ENCODE measurements around the gene DGKA. TPM values are rescaled to one million over a fixed set of nuclear protein-coding genes. Genes with fewer than 3 reads are reported as not detected.

The DGKA gene
- total and polyA plus RNA-seq, 2 experiments from 2014 or later: 16.1 to 24.6 TPM

DNA sequence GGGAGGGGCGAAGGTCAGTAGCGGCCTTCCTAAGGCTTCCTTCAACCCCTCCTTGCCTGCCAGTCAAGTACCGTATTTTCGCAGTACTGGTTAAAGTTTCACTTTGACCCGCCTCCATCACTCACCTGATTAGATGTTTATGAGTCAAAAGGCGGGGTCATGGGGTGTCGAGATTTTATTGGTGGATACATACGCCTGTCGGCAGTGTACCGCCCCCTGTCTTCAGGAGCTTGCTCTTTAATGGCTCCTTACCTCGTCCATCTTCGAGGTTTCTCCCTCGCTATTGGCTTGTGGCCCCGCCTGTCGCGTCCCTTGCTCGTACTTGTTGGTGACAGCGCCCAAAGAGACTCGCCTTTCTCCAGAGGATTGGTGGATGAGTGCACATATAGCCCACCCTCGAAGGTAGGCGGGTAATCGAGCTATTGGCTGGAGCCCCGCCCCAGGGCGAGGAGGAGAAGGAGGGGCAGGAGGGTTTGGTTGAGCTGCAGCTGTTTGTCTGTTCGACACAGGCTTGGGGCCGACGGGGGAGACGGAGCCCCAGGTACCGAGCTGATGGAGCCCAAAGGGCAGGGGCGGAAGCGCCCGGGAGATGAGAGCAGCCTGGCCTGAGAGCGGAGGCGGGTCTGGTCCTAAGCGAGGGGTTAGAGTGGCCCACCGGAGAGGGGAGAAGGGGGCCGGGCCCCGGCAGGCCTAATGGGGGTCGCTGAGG, 42.8 kb downstream of the DGKA start, which contains the start of gene RAB5B:
Gene RAB5B, plus strand, starts transcription at position 480 of the 709 bp plus-strand sequence. CDS start 12,883 bp downstream, outside the sequence.
- Mint-ChIP-seq H3K4me1 (peaks cover 8% of the 10 kb centered on the region), H3K27me3 (ENCODE audit: insufficient read depth, low read depth, poor library complexity) (peaks cover 1% of the 10 kb centered on the region), H3K4me3 (no peak within 1 kb of the TSS), H3K27ac (no peak within 1 kb of the TSS), H3K9me3 (no peaks in the 10 kb centered on the region), H3K36me3 (ENCODE audit: low read depth) (peaks cover 28% of the 10 kb centered on the region)
- Histone ChIP-seq H2AFZ (peak within 1 kb of the TSS; percentile 1), H4K20me1 (replicated peaks; ENCODE audit: insufficient read depth) (peaks cover 11% of the 10 kb centered on the region), H3K9me2 (ENCODE audit: insufficient read depth) (no peaks in the 10 kb centered on the region), H3K4me1 (ENCODE audit: insufficient read depth) (peaks cover 8% of the 10 kb centered on the region), H3K4me3 (peak within 1 kb of the TSS; percentile 62), H3F3A (replicated peaks; ENCODE audit: low read depth) (no peaks in the 10 kb centered on the region; the same call in 1 of the 2 replicates), H3K4me2 (peak within 1 kb of the TSS; percentile 79), H3K27ac (ENCODE audit: low read depth) (peak within 1 kb of the TSS; percentile 82), H3K36me3 (ENCODE audit: insufficient read depth) (0 out of 2 replicates have a peak, but pooled peaks cover 2% of the 10 kb centered on the region), H3K27me3 (ENCODE audit: insufficient read depth) (no peaks in the 10 kb centered on the region), H3K79me2 (replicated peaks; ENCODE audit: insufficient read depth) (peaks cover 43% of the 10 kb centered on the region)
- ATAC-seq (peak; percentile 94), DNase-seq (ENCODE audit: low spot score) (peak; percentile 100)
- TF ChIP-seq CREB1 (CRISPR knock-in tag; IDR thresholded peaks at IDR 0.05; ENCODE audit: low read depth): peak; percentile 95
- peak; percentile 30; the same call in 1 of the 2 replicates for TF ChIP-seq NANOG (IDR thresholded peaks at IDR 0.05; ENCODE audit: borderline replicate concordance)
- TF ChIP-seq, protein P1, sequence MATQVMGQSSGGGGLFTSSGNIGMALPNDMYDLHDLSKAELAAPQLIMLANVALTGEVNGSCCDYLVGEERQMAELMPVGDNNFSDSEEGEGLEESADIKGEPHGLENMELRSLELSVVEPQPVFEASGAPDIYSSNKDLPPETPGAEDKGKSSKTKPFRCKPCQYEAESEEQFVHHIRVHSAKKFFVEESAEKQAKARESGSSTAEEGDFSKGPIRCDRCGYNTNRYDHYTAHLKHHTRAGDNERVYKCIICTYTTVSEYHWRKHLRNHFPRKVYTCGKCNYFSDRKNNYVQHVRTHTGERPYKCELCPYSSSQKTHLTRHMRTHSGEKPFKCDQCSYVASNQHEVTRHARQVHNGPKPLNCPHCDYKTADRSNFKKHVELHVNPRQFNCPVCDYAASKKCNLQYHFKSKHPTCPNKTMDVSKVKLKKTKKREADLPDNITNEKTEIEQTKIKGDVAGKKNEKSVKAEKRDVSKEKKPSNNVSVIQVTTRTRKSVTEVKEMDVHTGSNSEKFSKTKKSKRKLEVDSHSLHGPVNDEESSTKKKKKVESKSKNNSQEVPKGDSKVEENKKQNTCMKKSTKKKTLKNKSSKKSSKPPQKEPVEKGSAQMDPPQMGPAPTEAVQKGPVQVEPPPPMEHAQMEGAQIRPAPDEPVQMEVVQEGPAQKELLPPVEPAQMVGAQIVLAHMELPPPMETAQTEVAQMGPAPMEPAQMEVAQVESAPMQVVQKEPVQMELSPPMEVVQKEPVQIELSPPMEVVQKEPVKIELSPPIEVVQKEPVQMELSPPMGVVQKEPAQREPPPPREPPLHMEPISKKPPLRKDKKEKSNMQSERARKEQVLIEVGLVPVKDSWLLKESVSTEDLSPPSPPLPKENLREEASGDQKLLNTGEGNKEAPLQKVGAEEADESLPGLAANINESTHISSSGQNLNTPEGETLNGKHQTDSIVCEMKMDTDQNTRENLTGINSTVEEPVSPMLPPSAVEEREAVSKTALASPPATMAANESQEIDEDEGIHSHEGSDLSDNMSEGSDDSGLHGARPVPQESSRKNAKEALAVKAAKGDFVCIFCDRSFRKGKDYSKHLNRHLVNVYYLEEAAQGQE (IDR thresholded peaks at IDR 0.05; ENCODE audit: unreplicated experiment): no peak
- no peak for TF ChIP-seq STAT1 (IDR thresholded peaks at IDR 0.05; ENCODE audit: unreplicated experiment)
- peak; percentile 97 for TF ChIP-seq POLR2AphosphoS5 (IDR thresholded peaks at IDR 0.05; ENCODE audit: low read depth)

DNA sequence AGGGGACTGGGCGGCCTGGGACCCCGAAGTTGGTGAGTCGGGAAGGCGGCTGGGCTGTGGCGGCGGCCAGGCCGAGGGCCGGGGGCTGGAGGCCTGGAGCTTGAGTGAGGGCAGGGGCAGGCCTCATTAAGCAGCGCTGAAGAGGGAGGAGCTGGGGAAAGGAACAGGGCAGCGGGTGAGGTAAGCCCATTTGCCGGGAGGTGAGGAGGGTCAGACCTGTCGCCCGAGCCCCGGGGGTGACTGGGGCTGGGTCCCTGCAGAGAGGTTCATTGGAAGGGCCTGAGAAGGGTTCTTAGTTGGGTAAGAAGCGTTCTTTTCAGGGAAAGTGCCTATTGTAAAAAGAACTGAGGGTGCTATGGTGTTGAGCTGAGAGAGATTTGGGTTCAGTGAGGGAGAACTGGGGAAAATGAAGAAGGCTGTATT, 43.4 kb downstream of the DGKA start:
- peak overlapping the region; percentile 62 for H3K4me3 ChIP-seq
- Mint-ChIP-seq H3K9me3 (no peaks in the 10 kb centered on the region), H3K27ac (no peak overlapping the region), H3K36me3 (ENCODE audit: low read depth) (peaks cover 26% of the 10 kb centered on the region), H3K4me3 (no peak overlapping the region), H3K4me1 (peaks cover 8% of the 10 kb centered on the region), H3K27me3 (ENCODE audit: insufficient read depth, low read depth, poor library complexity) (no peaks in the 10 kb centered on the region)
- H3F3A ChIP-seq (replicated peaks; ENCODE audit: low read depth): no peaks in the 10 kb centered on the region; the same call in 1 of the 2 replicates
- peaks cover 48% of the 10 kb centered on the region for H3K79me2 ChIP-seq (replicated peaks; ENCODE audit: insufficient read depth)
- H2AFZ ChIP-seq: peak overlapping the region; percentile 1
- H3K36me3 ChIP-seq (ENCODE audit: insufficient read depth): no peaks in the 10 kb centered on the region
- H3K27me3 ChIP-seq (ENCODE audit: insufficient read depth): no peaks in the 10 kb centered on the region
- H4K20me1 ChIP-seq (replicated peaks; ENCODE audit: insufficient read depth): peaks cover 15% of the 10 kb centered on the region
- H3K4me2 ChIP-seq: peak overlapping the region; percentile 79
- peak overlapping the region; percentile 81 for H3K27ac ChIP-seq (ENCODE audit: low read depth)
- no peaks in the 10 kb centered on the region for H3K9me2 ChIP-seq (ENCODE audit: insufficient read depth)
- H3K4me1 ChIP-seq (ENCODE audit: insufficient read depth): peaks cover 8% of the 10 kb centered on the region
- ATAC-seq: peak; percentile 59
- peak; percentile 79 for DNase-seq (ENCODE audit: low spot score)
- TF ChIP-seq EZH2phosphoT487 (IDR thresholded peaks at IDR 0.05; ENCODE audit: unreplicated experiment) (no peak), ZNF114 (CRISPR knock-in tag; IDR thresholded peaks at IDR 0.05) (no peak), STAT1 (IDR thresholded peaks at IDR 0.05; ENCODE audit: unreplicated experiment) (no peak), EZH2 (IDR thresholded peaks at IDR 0.05; ENCODE audit: low read depth, unreplicated experiment) (no peak), ZNF331 (CRISPR knock-in tag; IDR thresholded peaks at IDR 0.05; ENCODE audit: low read depth) (no peak), CREB1 (CRISPR knock-in tag; IDR thresholded peaks at IDR 0.05; ENCODE audit: low read depth) (no peak), POLR2AphosphoS5 (IDR thresholded peaks at IDR 0.05; ENCODE audit: low read depth) (no peak), JUNB (IDR thresholded peaks at IDR 0.05; ENCODE audit: unreplicated experiment) (no peak), NANOG (IDR thresholded peaks at IDR 0.05; ENCODE audit: borderline replicate concordance) (no peak), ETS1 (IDR thresholded peaks at IDR 0.05) (no peak)
- TF ChIP-seq, protein P1 (IDR thresholded peaks at IDR 0.05; ENCODE audit: unreplicated experiment): no peak
- TF ChIP-seq, protein P2, sequence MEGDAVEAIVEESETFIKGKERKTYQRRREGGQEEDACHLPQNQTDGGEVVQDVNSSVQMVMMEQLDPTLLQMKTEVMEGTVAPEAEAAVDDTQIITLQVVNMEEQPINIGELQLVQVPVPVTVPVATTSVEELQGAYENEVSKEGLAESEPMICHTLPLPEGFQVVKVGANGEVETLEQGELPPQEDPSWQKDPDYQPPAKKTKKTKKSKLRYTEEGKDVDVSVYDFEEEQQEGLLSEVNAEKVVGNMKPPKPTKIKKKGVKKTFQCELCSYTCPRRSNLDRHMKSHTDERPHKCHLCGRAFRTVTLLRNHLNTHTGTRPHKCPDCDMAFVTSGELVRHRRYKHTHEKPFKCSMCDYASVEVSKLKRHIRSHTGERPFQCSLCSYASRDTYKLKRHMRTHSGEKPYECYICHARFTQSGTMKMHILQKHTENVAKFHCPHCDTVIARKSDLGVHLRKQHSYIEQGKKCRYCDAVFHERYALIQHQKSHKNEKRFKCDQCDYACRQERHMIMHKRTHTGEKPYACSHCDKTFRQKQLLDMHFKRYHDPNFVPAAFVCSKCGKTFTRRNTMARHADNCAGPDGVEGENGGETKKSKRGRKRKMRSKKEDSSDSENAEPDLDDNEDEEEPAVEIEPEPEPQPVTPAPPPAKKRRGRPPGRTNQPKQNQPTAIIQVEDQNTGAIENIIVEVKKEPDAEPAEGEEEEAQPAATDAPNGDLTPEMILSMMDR (conservative IDR thresholded peaks at IDR 0.05; ENCODE audit: low read depth in 2 of 2): no peak

All from GM23338 (cell line).